WTC11 (cell line): ENCODE measurements around the gene KRTAP10-9. TPM values are rescaled to one million over a fixed set of nuclear protein-coding genes. Genes with fewer than 3 reads are reported as not detected.

Experiments used
- ATAC-seq: fragments of 200-7000 bp; cut with Tn5 transposase; 2 replicates; pipeline ENCODE4 v1.10.0; 2021; ENCODE audit warnings: mild to moderate bottlenecking, moderate library complexity
- CTCF ChIA-PET: fragments of 300-600 bp; sonication (Branson Sonifier 250); formaldehyde crosslinking; loops from one replicate; lab custom pipeline; 2021; ENCODE audit warnings: antibody characterized with exemption; lab: Charles Lee
- POLR2A ChIA-PET: fragments of 350-600 bp; sonication (Branson Sonifier 250); formaldehyde crosslinking; loops from one replicate; lab custom pipeline; 2021; ENCODE audit warnings: antibody characterized with exemption; lab: Charles Lee
- DNase-seq: peaks from one replicate; pipeline ENCODE4 v3.0.0; 2021; ENCODE audit warnings: low spot score
- H3K27ac Mint-ChIP-seq: 2 replicates; pipeline ENCODE4 v1.8.0; 2021; ENCODE audit warnings: mixed read lengths
- H3K27me3 Mint-ChIP-seq: 2 replicates; pipeline ENCODE4 v1.8.0; 2021; ENCODE audit warnings: low read depth, mild to moderate bottlenecking, moderate library complexity, mixed read lengths
- H3K36me3 Mint-ChIP-seq: 2 replicates; pipeline ENCODE4 v1.8.0; 2021; ENCODE audit warnings: mixed read lengths
- H3K4me1 Mint-ChIP-seq: 2 replicates; pipeline ENCODE4 v1.8.0; 2022; ENCODE audit warnings: mixed read lengths
- H3K4me3 Mint-ChIP-seq: 2 replicates; pipeline ENCODE4 v1.8.0; 2021; ENCODE audit warnings: mild to moderate bottlenecking, moderate library complexity, mixed read lengths
- H3K9me3 Mint-ChIP-seq: 2 replicates; pipeline ENCODE4 v1.8.0; 2021; ENCODE audit warnings: mixed read lengths
- ATF3 ChIP-seq: sonication (generic); formaldehyde crosslinking; conservative IDR thresholded peaks from 2 replicates; pipeline ENCODE4 v1.8.1; 2022; ENCODE audit warnings: mild to moderate bottlenecking, missing genetic modification reagents
- ATF6 ChIP-seq: sonication (generic); formaldehyde crosslinking; IDR thresholded peaks from 2 replicates; pipeline ENCODE4 v1.8.1; 2023; ENCODE audit warnings: mild to moderate bottlenecking, missing genetic modification reagents
- E2F4 ChIP-seq: sonication (generic); formaldehyde crosslinking; IDR thresholded peaks from 2 replicates; pipeline ENCODE4 v1.8.1; 2022; ENCODE audit warnings: low read depth, mild to moderate bottlenecking, moderate library complexity, missing genetic modification reagents, borderline replicate concordance
- FOXP4 ChIP-seq: sonication (generic); formaldehyde crosslinking; IDR thresholded peaks from 2 replicates; pipeline ENCODE4 v1.8.0; 2022; ENCODE audit warnings: mild to moderate bottlenecking, missing genetic modification reagents
- GTF2I ChIP-seq: fragments of 250-450 bp; sonication (Bioruptor Pico); conservative IDR thresholded peaks from 2 replicates; pipeline ENCODE4 v1.4.0; 2021; ENCODE audit warnings: mild to moderate bottlenecking
- IRF1 ChIP-seq: sonication (generic); formaldehyde crosslinking; IDR thresholded peaks from 2 replicates; pipeline ENCODE4 v1.8.0; 2023; ENCODE audit warnings: missing genetic modification reagents
- MXD4 ChIP-seq: fragments of 250-450 bp; sonication (Bioruptor Pico); IDR thresholded peaks from 2 replicates; pipeline ENCODE4 v1.8.0; 2021; ENCODE audit warnings: mild to moderate bottlenecking, moderate library complexity, borderline replicate concordance
- NR1H2 ChIP-seq: sonication (generic); formaldehyde crosslinking; IDR thresholded peaks from 2 replicates; pipeline ENCODE4 v1.9.0; 2021; ENCODE audit warnings: mild to moderate bottlenecking, moderate library complexity, missing genetic modification reagents
- OVOL2 ChIP-seq: fragments of 250-450 bp; sonication (Bioruptor Pico); IDR thresholded peaks from 2 replicates; pipeline ENCODE4 v1.9.0; 2021; ENCODE audit warnings: mild to moderate bottlenecking, borderline replicate concordance
- PRDM15 ChIP-seq: sonication (generic); formaldehyde crosslinking; IDR thresholded peaks from 2 replicates; pipeline ENCODE4 v1.8.0; 2022; ENCODE audit warnings: missing genetic modification reagents
- PREB ChIP-seq: sonication (generic); formaldehyde crosslinking; IDR thresholded peaks from 2 replicates; pipeline ENCODE4 v1.8.1; 2022; ENCODE audit warnings: mild to moderate bottlenecking, missing genetic modification reagents, moderate library complexity, borderline replicate concordance
- TEAD4 ChIP-seq: sonication (generic); formaldehyde crosslinking; IDR thresholded peaks from 2 replicates; pipeline ENCODE4 v1.8.0; 2022; ENCODE audit warnings: mild to moderate bottlenecking, missing genetic modification reagents
- TP53 ChIP-seq: sonication (generic); formaldehyde crosslinking; IDR thresholded peaks from 2 replicates; pipeline ENCODE4 v1.8.1; 2023; ENCODE audit warnings: mild to moderate bottlenecking, missing genetic modification reagents
- ZBTB43 ChIP-seq: sonication (generic); formaldehyde crosslinking; IDR thresholded peaks from 2 replicates; pipeline ENCODE4 v1.8.1; 2023; ENCODE audit warnings: mild to moderate bottlenecking, missing genetic modification reagents
- ZNF138 ChIP-seq: sonication (generic); formaldehyde crosslinking; conservative IDR thresholded peaks from 2 replicates; pipeline ENCODE4 v1.8.1; 2022; ENCODE audit warnings: mild to moderate bottlenecking, moderate library complexity, missing genetic modification reagents
- ZNF232 ChIP-seq: sonication (generic); formaldehyde crosslinking; IDR thresholded peaks from 2 replicates; pipeline ENCODE4 v1.8.0; 2022; ENCODE audit warnings: mild to moderate bottlenecking, missing genetic modification reagents
- ZNF263 ChIP-seq: sonication (generic); formaldehyde crosslinking; IDR thresholded peaks from 2 replicates; pipeline ENCODE4 v1.8.1; 2022; ENCODE audit warnings: low read depth, mild to moderate bottlenecking, moderate library complexity, missing genetic modification reagents
- ZSCAN18 ChIP-seq: fragments of 250-450 bp; sonication (Bioruptor Pico); IDR thresholded peaks from 2 replicates; pipeline ENCODE4 v2.1.2; 2022; ENCODE audit warnings: mild to moderate bottlenecking, moderate library complexity
- total RNA-seq: library from RNA; stranded (reverse); gene quantifications from 3 replicates; pipeline ENCODE4 v1.2.3, GENCODE V29; 2021

The KRTAP10-9 gene
- total RNA-seq, 1 experiment from 2014 or later, result not detected

- TF ChIP-seq ZNF232, result no peak
- no peak for TF ChIP-seq TEAD4 (CRISPR knock-in tag)
- no peak for TF ChIP-seq IRF1 (CRISPR knock-in tag)
- no peak for TF ChIP-seq PRDM15
- TF ChIP-seq MXD4 (CRISPR knock-in tag), result no peak
Observed at GRCh38 chr21:44649521-44650100, 22.7 kb downstream of the KRTAP10-9 start (continued).

GRCh38 chr21:44650265-44650972 lies 23.5 kb downstream of the KRTAP10-9 start:
- H3K4me1 Mint-ChIP-seq, result peaks cover 10% of the 10 kb centered on the region
- no peak for ATAC-seq
- TF ChIP-seq ZBTB43 (CRISPR knock-in tag), result no peak
- no peak for TF ChIP-seq NR1H2
- no peak for TF ChIP-seq ATF6 (CRISPR knock-in tag)
- no peak for TF ChIP-seq ZSCAN18 (CRISPR knock-in tag)
- no peak for TF ChIP-seq FOXP4
- no peak for TF ChIP-seq ZNF138
- TF ChIP-seq ZNF263 (CRISPR knock-in tag), result no peak
- TF ChIP-seq PREB (CRISPR knock-in tag), result no peak
- TF ChIP-seq ZNF232, result no peak
- no peak for TF ChIP-seq ATF3
- no peak for TF ChIP-seq E2F4 (CRISPR knock-in tag)
- TF ChIP-seq GTF2I (CRISPR knock-in tag), result no peak
- no peak for TF ChIP-seq TP53
- TF ChIP-seq OVOL2 (CRISPR knock-in tag), result no peak
- H3K27me3 Mint-ChIP-seq, result peaks cover 6% of the 10 kb centered on the region
- peaks cover 7% of the 10 kb centered on the region; the same call in 1 of the 2 replicates for H3K9me3 Mint-ChIP-seq
- ChIA-PET CTCF (no interaction called here), POLR2A (no interaction called here)
- H3K27ac Mint-ChIP-seq, result no peak overlapping the region
- H3K4me3 Mint-ChIP-seq, result no peak overlapping the region
- no peak for DNase-seq
- H3K36me3 Mint-ChIP-seq, result peaks cover 6% of the 10 kb centered on the region; the same call in 1 of the 2 replicates
